ENCODE measurements around the gene ITSN1.
"Not testable (repeated sequence)": the region's sequence is repeated elsewhere in the genome, so short reads cannot be mapped to it uniquely, and the experiment has no call there.

The ITSN1 gene

DNA sequence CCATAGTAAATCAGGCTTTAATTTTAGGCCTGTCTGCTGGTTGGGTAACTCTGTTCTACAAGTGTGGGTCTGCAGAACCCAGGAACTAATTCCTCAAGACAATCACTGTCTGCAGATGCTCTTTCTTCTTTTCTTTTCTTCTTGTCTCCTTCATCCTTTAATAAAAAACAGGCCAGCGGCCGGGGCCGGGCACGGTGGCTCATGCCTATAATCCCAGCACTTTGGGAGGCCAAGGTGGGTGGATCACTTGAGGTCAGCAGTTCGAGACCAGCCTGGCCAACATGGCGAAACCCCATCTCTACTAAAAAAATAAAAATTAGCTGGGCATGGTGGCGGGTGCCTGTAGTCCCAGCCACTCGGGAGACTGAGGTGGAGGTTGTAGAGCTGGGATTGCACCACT lies 220.9 kb downstream of the ITSN1 start:
- DNase-seq (ENCODE audit: low read depth) = not testable (repeated sequence)

- DNase-seq (ENCODE audit: low read depth) = no peak
These were observed 221.8 kb downstream of the ITSN1 start for GRCh38 chr21:33864150-33864549.

GRCh38 chr21:33865176-33865575 lies 222.9 kb downstream of the ITSN1 start:
- no peak for DNase-seq (ENCODE audit: low read depth)

GRCh38 chr21:33865996-33866575 lies 223.8 kb downstream of the ITSN1 start:
- no peak for DNase-seq (ENCODE audit: low read depth)

GRCh38 chr21:33866826-33867225 lies 224.5 kb downstream of the ITSN1 start:
- peak; percentile 54 for DNase-seq (ENCODE audit: low read depth)

DNA sequence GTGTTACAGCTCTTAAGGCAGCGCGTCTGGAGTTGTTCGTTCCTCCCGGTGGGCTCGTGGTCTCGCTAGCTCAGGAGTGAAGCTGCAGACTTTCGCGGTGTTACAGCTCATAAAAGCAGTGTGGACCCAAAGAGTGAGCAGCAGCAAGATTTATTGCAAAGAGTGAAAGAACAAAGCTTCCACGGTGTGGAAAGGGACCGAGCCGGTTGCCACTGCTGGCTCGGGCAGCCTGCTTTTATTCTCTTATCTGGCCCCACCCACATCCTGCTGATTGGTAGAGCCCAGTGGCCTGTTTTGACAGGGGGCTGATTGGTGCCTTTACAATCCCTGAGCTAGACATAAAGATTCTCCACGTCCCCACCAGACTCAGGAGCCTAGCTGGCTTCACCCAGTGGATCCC lies 225.6 kb downstream of the ITSN1 start:
- DNase-seq (ENCODE audit: low read depth) = not testable (repeated sequence)

- no peak for DNase-seq (ENCODE audit: low read depth)
These were observed 227.6 kb downstream of the ITSN1 start for GRCh38 chr21:33869873-33870272.

DNA sequence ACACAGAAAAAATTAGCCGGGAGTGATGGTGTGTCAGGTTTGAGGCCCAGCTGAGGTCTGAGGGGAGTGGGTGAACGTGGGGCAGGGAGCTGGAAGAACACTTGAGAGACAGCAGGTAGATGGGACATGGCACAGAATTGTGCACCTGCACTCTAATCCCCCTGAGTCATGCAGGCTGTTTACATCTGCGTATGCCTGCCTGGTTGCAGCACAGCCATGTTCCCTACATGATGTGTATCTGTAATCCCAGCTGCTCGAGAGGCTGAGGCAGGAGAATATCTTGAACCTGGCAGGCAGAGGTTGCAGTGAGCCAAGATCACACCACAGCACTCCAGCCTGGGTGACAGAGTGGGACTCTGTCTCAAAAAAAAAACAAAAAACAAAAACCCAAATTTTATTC lies 228.5 kb downstream of the ITSN1 start:
- peak; percentile 46 for DNase-seq (ENCODE audit: low read depth)

DNA sequence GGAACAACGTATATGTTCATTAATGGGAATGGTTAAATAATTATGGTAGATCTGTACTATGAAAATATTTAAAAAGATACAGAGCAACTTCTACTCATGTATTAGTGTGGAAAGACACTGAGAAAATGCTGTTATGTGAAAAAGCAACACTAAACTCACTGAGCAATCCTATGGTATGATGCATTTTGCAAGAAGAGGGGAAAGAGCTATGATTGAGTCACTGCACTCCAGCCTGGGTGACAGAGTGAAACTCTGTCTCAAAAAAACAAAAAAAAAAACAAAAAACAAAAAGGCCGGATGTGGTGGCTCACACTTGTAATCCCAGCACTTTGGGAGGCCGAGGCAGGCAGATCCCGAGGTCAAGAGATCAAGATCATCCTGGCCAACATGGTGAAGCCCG lies 228.9 kb downstream of the ITSN1 start:
- DNase-seq (ENCODE audit: low read depth) = peak; percentile 58

GRCh38 chr21:33872881-33873515 lies 230.7 kb downstream of the ITSN1 start:
- no peak for DNase-seq (ENCODE audit: low read depth)

- no peak for DNase-seq (ENCODE audit: low read depth)
These were observed 231.9 kb downstream of the ITSN1 start for GRCh38 chr21:33874161-33874560.

GRCh38 chr21:33875026-33875695 lies 232.9 kb downstream of the ITSN1 start:
- no peak for DNase-seq (ENCODE audit: low read depth)

DNA sequence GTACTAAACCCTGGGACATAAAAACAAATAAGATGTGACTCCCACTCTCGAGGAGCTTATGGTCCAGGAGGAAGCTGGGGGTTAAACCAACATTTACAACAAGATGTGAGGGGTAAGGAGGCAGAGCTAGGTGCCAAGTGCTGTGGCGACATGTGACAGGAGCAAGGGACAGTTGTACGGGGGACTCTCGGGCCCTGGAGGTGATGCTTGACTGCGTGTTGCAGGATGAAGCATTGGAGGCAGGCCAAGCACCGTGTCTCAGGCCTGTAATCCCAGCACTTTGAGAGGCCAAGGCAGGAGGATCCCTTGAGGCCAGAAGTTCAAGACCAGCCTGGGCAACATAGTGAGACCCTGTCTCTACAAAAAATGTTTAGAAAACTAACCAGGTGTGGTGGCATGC lies 236.5 kb downstream of the ITSN1 start:
- no peak for DNase-seq (ENCODE audit: low read depth)

GRCh38 chr21:33880626-33881025 lies 238.3 kb downstream of the ITSN1 start:
- DNase-seq (ENCODE audit: low read depth) = no peak

DNA sequence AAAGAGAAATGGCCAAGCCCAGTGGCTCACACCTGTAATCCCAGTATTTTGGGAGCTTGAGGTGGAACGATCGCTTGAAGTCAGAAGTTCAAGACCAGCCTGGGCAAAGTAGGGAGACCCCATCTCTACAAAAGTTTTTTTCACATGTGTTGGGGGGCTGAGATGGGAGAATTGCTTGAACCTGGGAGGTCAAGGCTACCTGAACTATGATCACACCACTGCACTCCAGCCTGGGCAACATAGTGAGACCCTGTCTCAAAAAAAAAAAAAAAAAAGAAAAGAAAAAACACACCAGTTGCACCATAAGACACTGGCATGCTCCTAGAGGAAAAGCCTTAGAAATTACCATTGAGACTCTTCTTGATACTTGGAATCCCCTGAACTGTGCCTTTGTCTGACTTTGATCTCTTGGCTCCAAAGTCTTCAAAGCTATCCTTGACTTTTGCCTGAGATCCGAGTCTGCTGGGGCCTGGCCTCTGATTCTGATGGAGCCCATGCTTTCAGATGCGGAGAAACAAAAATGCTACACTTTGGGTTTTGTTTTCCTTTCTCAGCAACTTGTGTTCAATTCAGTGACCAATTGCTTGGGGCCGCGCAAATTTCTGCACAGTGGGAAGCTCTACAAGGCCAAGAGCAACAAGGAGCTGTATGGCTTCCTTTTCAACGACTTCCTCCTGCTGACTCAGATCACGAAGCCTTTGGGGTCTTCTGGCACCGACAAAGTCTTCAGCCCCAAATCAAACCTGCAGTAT lies 239.6 kb downstream of the ITSN1 start:
- DNase-seq (ENCODE audit: low read depth) = no peak

DNA sequence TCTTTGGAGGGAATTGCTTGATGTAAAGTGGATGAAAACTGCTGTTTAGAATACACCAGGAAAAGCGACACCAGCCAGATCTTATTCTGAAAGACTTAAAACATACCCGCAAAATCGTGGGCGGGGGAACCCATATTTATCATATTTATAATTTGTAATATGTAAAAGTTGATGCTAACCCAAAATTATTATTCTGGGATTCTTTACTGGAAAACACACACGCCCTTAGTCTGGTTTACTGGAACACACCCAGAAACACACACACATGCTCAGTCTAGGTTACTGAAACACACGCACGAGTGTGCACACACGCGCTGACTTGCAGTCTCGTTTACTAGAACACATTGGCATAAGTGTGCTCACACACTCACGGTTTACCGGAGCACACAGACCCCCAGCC lies 240.8 kb downstream of the ITSN1 start:
- DNase-seq (ENCODE audit: low read depth) = no peak

DNA sequence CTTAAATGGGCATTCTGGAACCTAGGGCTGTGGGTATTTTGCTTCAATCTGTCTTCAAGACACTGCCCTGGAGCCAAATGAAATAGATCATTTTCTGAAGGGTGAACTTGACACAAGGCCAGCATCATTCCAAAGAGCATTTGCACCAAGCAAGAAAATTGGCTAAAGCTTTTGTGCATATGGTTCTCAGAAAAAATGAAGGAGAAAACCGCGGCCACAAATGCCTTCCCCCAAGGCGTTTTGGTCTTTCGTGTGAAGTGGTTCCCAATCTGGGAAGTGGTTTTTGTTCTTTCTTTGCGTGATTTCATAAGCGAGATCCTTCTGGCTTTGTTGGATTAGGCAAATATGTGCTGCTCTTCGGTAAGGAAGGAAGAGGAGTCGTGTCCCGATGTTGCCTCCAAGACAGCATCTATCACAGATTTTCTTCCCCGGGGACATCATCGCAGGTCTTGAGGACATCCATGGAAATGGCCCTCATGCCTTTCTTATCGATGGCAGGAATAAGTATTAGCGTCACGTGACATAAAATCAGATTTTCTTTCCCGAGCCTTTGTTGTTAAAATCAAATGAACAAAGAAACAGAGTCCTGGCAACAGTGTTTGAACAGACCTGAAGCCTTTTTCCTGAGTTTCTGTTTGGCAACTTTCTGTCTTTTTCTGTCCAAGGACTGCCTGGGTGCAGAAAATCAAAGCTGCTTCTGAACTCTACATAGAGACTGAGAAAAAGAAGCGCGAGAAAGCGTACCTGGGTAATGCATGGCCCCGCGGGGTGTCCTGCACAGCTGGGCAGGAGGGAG lies 242.3 kb downstream of the ITSN1 start:
- DNase-seq (ENCODE audit: low read depth) = peak; percentile 49

DNA sequence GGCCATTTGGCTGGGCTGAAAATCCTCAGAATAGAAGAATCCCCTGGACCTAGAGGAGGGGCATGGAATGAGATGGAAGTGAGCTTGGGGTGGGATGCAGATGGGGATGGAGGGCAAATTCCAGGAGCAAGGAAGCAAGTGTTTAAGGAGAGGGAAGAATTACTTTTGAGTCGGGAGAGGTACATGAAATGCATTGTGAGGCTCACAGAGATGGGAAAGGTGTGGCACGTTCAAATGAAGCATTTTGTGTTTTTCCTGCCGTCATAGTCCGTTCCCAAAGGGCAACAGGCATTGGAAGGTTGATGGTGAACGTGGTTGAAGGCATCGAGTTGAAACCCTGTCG lies 242.8 kb downstream of the ITSN1 start:
- no peak for DNase-seq (ENCODE audit: low read depth)

- no peak for DNase-seq (ENCODE audit: low read depth)
These were observed 244.0 kb downstream of the ITSN1 start for GRCh38 chr21:33886321-33886720.

DNA sequence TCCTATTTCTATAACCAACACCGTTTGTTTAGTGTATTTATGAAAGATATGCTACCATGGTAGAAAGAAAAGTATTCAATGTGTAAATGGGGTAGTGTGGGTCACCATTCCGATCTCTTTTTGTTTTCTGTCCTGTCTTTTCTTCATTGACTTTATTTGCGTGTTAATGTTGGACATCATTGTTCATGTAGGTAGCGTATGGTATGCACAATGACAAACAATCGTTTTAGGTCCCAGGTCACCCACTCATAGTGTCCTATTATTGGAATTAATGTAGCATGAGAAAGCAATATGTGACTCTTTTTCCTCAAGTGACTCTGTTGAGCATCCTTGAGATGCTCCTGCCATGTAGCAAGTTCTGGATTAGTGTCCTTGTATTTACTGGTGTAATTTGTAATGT lies 247.9 kb downstream of the ITSN1 start:
- no peak for DNase-seq (ENCODE audit: low read depth)

DNA sequence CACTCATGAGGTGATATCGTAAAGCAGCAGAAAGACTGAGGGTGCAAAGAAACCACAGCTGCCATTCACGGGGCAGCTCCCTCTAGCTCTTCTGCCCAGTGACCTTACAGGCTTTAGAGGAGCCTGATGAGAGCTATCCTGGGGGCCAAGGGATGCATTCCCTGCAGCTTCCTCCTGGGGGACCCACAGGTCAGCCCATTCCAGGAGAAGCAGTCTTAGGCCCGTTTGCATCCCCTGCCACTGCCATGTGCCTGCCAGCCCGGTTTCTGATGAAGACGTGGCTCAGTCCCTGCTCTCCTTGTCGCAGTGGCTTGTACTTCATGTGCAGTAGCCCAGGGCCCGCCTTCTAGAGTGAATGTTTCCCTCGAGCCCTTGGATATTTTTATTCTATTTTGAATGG lies 250.6 kb downstream of the ITSN1 start:
- no peak for DNase-seq (ENCODE audit: low read depth)

DNA sequence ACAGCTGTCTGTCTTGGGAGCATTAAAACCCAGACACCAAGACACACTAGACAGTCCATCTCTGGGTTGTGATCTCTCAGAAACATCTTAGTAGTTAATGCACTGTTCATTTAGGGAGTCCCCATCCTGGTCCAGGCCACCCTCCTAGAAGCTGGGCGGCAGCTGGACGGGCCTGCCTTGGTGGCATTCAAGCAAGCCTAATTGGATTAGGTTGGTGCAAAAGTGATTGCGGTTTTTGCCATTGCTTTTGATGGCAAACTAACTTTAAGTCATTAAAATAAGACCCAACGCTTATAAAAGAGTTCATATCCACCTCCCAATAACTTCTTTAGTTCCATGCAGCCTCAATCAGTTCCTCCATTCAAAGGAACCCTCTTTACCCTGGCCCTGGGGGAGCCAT lies 251.6 kb downstream of the ITSN1 start:
- no peak for DNase-seq (ENCODE audit: low read depth)
